SH-SY5Y (cell line): ENCODE measurements around the gene THOP1.

Experiments used
- GATA2 ChIP-seq: IDR thresholded peaks from 2 replicates; pipeline ENCODE4 v1.6.1; 2011; ENCODE audit warnings: mild to moderate bottlenecking, low read depth, low read length
- GATA3 ChIP-seq: IDR thresholded peaks from 2 replicates; pipeline ENCODE4 v1.6.1; 2011; ENCODE audit warnings: low read depth, mild to moderate bottlenecking, low read length, moderate library complexity

GRCh38 chr19:2779121-2779740 lies 6.1 kb upstream of the THOP1 start:
- TF ChIP-seq GATA3 (no peak), GATA2 (no peak)
